GM12872 (cell line): ENCODE measurements around the gene IL23R.

Experiments
- CTCF ChIP-seq: IDR thresholded peaks from 3 replicates; pipeline ENCODE4 v1.5.1; 2011; ENCODE audit warnings: low read depth, mild to moderate bottlenecking, low read length, moderate library complexity; ENCODE audit not compliant: insufficient read depth

The IL23R gene

GRCh38 chr1:67285780-67286488, 119.7 kb downstream of the IL23R start:
- TF ChIP-seq CTCF: 0 out of 3 replicates have a peak, but pooled peaks have one; percentile 27

GRCh38 chr1:67290236-67290635, 124.0 kb downstream of the IL23R start:
- TF ChIP-seq CTCF: no peak

GRCh38 chr1:67294836-67295617, 128.8 kb downstream of the IL23R start:
- TF ChIP-seq CTCF: no peak

- no peak; the same call in 2 of the 3 replicates for TF ChIP-seq CTCF
These were observed 132.5 kb downstream of the IL23R start for GRCh38 chr1:67298762-67299161.

GRCh38 chr1:67299296-67299695, 133.0 kb downstream of the IL23R start:
- no peak for TF ChIP-seq CTCF

- no peak for TF ChIP-seq CTCF
These were observed 134.3 kb downstream of the IL23R start for GRCh38 chr1:67300561-67300960.

- TF ChIP-seq CTCF: no peak
These were observed 137.8 kb downstream of the IL23R start for GRCh38 chr1:67304023-67304422.
